NCI-H146 treated with DMSO at 0.1 percent for 48 hours (cell line): ENCODE results near the gene SCAMP3.
"Not testable (repeated sequence)": the region's sequence is repeated elsewhere in the genome, so short reads cannot be mapped to it uniquely, and the experiment has no call there.

Experiments used
- DNase-seq: peaks from one replicate; lab custom pipeline; 2025; ENCODE audit not compliant: unreplicated experiment; lab: John Stamatoyannopoulos, UW

The SCAMP3 gene

DNA sequence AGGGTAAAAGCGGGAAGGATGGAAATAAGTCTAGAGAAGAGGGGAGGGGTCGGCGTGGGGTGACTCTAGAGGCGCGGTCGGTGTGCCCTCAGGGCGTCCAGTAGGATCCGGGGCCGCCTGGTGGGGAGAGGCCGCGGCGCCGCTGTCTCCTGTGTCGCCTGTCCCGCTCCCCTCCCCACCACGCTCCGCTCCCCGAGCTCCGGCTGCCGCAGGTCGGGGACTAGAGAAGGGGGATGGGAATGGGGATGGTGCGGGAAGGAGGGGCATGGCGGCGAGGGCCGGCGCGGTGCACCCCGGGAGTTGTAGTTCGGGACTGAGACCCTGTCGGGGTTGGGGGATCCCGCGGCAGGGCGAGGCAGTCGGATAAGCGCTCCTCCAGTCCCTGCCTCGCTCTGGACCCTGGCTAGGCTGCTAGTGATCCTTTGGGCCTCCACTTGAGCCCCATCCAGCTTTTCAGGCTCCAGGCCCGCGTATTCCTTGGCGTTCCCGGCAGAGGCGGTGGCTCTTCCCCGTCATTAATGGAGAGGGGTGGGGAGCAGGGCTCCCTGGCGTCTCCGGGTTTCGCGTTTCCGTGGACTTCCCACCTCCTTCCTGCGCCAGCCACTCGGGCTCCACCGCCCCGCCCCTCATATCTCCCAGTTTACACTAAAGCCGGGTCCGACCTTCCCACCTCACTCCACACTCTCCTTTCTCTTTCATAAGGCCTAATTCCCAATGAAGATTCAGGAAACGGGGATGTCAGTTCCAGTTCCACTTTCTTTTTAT lies 6.7 kb downstream of the SCAMP3 start, which contains the start of gene ENTREP3:
Gene ENTREP3, minus strand, starts transcription at position 241 of the 765 bp plus-strand sequence. CDS start 606 bp downstream, outside the sequence.
- peak; percentile 61 for DNase-seq

DNA sequence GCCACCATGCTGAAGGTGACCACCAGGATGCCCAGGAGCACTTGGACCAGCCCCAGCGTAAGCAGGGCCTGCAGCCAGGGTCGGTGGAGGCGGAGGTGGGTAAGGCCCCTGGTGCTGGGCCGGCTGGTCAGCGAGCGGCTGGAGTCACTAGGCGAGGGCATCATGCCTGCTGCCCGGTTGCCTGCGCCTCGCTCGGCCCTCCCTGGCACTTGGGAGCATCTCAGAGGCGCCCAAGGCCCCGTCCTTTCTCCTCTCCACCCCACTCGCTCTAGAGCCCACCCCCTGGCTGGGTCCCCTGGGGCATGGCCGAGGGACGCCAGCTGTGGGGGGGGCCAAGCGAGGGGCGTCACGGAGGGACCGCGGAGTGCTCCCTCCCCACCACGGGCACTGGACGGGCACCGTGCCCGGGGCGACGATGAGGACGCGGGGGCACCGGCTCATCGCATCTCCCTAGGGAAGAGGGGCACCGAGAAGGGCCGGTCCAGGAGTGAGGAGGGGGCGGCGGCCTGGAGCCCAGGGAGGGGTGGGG lies 7.4 kb downstream of the SCAMP3 start:
- no peak for DNase-seq

DNA sequence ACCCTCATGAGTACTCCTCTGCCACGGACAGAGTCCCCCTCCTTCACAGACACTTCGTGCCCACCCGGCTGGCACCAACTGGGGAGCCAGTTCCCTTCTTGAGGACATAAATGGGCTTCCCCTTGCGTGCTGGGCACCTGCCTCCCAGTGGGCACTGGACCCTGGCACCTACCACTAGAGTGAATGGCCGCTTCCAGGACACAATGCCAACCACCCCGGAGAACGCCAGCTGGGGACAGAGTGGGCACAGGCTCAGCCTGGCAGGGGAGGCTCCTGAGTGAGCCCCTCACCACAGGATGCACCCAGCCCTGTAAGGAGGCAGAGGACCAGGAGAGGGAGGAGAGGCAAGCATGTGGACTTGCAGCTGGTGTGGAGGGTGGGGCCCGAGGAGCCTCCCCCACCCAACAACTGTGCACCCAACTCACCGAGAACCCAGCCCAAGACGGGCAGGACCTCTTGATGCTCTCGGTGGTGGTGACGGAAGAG lies 7.9 kb downstream of the SCAMP3 start:
- no peak for DNase-seq

DNA sequence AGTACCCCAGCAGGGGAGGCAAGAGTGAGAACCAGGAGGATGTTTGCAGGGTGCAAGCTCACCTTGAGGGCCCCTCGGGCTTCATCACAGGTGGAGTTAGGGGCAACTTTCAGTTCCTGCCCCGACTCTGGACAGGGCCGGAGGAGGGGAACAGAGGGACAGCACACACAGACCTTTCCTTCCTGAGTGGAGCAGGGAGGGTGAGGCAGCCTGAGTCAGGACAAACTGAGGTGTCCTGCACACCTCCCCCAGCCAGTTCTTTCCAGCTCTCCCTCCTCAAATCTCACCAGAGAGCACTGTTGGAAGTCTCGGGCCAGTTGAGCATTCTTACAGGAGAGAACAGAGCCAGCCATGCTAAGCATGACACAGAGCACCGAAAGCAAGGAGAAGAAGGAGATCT lies 8.4 kb downstream of the SCAMP3 start:
- no peak for DNase-seq

DNA sequence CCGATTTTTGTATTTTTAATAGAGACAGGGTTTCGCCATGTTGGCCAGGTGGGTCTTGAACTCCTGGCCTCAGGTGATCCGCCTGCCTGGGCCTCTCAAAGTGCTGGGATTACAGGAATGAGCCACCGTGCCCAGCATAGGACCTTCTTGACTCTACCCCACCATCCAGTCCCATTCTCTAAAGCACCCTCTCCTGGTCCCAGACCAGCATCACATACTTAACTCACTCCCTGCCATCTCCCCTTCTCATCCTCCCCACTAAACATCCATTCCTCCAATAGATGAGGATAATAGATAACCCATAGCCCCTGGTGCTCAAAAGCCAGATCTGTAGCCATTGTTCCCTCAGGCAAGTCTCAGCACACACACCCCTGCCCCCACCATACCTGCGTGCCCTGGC lies 9.0 kb downstream of the SCAMP3 start:
- no peak for DNase-seq

DNA sequence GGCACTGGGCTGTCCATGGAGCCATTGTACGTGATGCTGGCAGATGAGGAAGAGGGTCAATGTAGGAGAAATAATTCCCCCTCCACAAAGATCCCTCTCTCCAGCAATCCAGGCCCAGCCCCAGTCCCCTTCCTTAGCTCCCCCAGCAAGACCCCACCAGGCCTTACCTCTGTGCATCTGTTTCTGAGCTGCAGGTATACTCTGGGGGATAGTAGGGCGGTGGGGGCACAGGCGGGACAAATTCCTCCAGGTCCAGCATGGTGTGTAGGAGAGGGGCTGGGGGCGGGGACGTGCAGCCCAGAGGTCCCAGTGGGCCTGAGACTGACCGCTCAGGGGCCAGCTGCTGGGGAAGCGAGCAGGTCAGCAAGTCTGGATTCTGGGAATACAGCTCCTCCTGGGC lies 10.6 kb downstream of the SCAMP3 start:
- DNase-seq: no peak

DNA sequence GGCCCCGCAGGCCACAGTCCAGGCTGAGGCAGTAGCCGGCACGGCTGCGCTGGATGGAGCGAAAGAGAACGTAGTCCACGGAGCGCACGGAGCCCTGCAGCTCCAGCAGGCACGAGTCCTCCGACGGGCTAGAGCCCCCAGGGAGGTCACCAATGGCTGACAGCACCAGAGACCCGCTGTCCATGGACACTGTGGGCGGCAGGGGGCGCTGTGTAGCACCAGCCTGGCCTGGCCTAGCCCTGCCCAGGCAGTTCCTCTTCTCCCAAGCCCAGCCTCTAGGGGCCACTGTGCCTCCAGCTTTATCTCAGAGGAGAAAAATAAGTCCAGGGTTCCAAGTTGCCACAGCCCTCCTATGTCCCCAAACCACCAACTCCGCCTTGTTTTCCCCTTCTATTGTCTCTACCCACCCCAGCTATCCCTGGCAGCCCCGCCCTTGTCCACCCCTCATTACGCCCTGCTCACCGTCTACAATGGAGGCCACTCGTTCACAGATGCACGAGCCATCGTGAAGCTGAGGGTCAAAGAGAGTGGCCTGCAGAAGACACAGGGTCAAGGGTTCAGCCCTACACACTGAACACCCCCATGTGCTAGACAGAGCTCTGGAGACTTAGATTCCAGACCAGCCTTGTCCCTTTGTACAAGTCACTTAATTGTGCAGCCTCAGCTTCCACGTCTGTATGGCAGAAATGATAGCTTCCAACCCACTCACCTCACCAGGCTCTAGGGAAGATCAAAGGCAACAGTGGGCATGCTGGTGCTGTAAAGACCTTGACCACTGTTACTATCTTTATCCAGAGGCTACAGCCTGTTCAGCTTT lies 11.3 kb downstream of the SCAMP3 start:
- DNase-seq: peak; percentile 75

DNA sequence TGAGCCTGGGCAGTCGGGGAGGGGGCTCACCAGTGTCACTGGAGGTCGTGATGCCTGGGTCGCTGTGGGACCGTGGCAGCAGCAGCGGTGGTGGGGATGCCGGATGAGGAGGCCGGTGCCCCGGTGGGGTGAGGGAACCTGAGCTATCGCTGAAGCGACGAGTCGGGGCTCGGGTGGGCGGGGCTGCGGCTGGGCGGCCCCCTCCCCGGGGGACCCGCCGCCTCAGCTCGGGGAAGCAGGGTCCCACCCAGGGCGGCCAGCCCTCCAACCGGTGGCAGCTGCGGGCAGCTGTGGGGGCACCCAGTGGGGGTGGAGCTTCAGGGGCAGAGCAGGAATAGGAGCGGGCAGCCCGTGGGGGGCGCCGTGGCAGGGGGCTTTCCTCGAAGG lies 11.9 kb downstream of the SCAMP3 start:
- DNase-seq: no peak

DNA sequence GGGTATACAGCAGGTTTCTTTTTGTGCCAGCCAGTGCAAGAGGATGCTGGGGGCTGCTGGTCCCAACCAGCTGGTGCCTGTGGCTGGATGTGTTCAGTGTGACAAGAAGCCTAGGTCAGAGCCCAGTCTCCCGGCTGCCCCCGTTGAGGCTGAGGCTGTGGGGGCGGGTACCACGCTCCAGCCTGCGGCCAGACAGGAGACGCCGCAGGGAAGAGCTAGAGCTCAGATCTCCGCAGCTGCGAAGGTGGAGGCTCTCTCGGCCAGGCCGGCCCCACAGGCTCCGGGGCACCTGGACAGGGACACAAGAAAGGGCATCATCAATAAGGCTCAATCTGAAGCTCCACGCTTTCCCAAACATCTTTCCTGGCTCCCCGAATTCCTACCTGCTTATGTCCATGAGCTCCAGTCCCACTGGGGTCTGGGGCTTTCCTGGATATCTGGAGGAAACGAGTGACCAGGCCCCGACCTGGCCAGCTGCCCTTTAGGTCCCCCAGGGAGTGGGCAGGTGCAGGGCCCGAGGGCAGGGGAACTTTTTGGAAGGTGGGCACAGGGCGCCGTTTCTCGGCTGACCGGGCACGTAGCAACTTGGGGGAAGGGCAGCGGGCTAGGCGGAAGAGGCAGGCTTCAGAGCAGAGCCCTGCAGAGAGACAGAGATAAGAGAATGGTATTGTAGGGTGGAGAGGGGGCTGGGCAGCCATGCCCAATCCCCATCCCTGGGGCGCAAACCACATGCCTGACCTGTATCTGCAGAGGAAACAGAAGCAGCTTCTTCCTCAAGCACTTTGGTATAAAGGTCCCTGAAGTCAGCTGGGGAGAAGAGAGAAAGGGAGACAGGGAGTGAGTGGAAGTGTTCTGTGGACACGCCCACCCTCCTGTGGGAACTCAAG lies 14.2 kb downstream of the SCAMP3 start:
- no peak for DNase-seq

DNA sequence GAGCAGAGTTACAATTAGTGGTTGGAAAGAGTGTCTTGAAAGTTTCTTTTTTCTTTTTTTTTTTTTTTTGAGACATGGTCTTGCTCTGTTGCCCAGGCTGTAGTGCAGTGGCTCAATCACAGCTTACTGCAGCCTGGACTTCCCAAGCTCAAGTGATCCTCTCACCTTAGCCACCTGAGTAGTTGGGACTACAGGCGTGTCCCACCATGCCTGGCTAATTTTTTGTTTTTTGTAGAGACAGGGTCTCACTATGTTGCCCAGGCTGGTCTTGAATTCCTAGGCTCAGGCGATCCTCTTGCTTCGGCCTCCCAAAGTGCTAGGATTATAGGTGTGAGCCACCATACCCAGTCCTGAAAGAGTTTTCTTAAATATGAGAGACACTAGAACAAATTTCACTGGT lies 15.4 kb downstream of the SCAMP3 start:
- DNase-seq: not testable (repeated sequence)

DNA sequence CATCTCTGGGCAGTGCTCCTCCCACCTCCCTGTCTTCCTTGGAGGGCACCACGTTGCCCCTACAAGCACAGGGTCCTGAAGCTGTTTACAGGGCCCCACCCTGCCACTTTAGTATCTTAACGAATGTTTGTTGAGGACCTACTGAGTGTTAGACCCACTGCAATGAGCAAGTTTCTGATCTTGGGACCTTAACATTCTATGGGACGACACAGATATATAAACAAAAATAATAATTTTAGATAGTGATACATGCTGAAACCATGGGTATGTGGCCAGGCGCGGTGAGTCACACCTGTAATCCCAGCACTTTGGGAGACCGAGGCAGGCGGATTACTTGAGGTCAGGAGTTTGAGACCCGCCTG lies 17.0 kb downstream of the SCAMP3 start:
- no peak for DNase-seq

DNA sequence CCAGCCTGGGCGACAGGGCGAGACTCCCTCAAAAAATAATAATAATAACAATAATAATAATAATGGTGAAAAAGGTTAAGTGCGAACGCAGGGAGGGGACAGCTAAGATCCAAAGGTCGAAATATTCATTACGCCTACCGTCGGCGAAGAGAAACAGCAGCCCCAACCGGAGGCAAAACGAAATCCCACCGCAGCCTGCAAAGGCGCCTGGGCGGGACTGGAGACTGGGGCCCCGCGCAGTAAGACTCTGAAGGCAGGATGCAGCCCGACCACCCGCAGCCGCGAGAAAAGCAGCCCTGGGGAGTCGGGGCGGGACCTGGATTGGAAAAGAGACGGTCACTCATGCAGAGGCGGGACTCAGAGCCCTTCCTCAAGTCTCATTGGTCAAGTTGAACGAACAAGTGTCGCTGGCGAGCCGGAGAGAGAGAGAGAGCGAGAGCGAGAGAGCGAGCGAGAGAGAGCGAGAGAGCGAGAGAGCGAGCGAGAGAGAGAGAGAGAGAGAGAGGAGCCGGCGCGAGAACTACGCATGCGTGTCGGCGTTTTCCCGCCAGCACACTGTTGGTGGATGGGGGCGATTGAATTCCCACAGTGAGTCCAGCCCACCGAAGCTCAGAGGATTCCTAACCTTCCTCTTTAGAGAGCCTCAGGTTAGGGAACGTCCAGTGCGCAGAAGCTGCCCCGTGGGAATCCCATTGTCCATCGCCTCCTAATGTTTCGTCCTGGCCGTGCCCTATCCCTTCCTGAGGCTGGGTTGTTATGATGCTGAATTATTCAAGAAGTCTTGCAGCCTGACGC lies 17.6 kb downstream of the SCAMP3 start:
- peak; percentile 98 for DNase-seq

DNA sequence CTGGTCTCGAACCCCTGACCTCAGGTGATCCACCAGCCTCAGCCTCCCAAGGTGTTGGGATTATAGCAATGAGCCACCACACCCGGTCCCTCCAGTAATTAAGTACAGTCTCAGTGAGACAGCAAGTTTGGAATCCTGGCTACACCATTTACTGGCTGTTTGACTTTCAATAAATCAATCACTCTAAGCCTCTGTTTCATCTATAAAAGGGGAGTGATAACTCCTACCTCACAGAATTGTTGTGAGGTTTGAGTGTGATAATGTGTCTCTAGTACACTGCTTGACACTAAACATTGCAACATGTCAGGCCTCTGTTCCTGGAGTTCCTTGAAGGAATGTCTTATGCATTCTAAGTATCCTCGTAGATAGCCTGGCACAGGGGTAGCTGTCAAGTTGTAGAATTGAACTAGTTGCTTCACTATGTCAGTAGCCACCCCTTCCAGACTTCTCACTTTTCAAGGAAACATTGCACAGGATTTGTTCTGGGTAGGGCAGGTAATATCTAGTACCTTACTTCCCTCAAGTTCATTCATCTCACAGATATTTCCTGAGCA lies 19.3 kb downstream of the SCAMP3 start:
- no peak for DNase-seq

DNA sequence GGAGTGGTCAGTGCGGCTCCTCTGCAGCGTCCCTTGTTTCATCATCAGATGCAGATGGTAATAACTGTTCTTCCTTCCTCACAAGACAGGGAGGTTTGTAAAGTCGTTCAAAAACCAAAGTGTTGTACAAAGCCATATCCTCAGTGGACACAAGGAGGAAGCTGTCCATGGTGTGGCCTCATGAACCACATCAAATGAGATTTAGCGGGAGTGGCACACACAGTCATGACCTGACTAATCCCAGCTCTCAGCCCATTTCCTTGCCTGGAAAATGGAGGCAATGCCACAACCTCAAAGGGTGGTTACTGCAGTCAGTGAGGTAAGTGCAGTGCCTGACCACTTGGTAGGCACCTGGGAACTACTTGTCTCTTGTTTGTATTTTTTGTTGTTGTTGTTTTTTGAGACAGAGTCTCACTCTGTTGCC lies 20.3 kb downstream of the SCAMP3 start:
- no peak for DNase-seq

DNA sequence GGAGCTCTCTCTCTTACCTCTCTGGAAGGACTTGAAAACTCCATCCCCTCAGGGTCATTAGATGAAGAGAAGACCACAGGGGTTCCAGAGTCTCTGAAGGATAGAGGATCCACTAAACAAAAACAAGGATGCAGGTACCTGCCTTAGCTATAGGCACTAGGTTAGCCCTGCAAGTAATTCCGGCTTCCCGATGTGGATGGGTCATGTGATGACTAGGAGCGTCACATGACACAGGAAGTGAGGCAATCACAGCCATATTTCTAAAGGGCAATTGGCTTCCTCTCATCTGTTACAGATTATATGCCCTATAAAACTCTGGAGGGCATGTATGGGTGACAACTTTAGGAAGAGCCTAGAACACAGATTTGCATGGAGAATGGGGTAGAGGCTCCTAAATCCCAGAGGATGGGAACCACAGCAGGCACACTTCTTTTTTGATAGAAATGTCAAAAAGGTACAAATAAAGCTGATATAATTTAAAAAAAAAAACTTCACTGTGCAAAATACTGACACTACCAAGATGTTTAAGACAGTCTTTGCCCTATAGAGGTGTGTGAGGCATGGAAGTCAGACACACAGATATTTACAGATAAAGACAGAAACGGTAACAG lies 21.0 kb downstream of the SCAMP3 start:
- DNase-seq: peak; percentile 48

DNA sequence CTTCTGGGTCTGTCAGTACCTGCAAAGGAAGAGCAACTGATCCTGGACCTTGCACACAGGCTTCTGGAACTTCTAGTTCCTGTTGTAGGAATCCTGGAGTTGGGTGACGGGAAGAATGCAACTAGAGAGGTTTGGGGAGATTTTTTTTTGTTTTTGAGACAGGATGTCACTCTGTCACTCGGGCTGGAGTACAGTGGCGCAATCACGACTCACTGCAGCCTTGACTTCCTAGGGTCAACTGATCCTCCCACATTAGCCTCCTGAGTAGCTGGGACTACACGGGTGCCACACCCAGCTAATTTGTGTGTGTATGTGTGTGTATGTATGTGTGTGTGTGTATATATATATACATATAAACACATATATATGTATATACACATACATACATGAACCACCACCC lies 25.7 kb downstream of the SCAMP3 start:
- no peak for DNase-seq

DNA sequence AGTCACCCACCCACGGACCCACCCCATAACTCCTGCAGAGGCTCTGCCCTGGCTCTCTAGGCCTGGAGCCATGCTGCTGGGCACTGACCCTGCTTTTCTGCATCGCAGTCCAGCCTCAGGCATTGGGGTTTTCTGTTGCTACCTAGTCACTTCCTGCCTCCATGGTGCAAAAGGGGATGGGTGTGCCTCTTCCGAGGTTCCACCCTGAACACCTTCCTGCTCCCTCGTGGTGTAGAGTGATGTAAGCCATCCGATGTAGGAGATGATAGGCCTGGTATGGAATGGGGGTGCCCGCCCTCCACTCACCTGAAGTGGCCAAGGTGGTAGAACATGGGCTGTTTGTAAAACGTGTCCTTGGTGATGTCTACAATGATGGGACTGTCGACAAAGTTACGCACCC lies 26.8 kb downstream of the SCAMP3 start:
- not testable (repeated sequence) for DNase-seq

DNA sequence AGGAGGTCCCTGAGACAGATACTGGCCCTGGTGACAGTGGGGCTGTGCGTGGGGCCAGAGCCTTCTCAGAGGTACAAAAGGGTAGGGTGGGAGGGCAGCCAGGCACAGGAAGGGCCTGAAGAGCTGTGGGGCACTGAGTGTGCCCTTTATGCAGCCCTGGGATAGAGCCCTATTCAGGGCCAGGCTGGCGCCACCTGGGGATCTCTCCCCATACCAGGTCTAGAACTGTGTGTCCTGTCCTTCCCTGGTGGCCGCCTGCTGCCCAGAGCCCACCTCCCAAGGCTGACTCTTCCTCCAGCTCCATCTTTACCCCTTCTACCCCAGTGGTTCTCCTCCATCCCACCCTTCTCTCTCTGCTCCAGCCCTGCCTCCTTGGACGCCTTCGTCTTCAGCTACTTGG lies 28.7 kb downstream of the SCAMP3 start:
- not testable (repeated sequence) for DNase-seq
